HL-60 (cell line): ENCODE results near the gene SMU1.

Experiments
- DNase-seq, 2 experiments: peaks; one replicate each; pipeline ENCODE4 v3.0.0-alpha.2; 2010 to 2020; ENCODE audit warnings: low read depth in 1 of 2, low spot score in 1 of 2
- H3K27ac ChIP-seq: fragments of 250-450 bp; sonication (Bioruptor Pico); replicated peaks from 2 replicates; pipeline ENCODE4 v1.5.1; 2020; ENCODE audit warnings: mild to moderate bottlenecking, moderate library complexity
- H3K27me3 ChIP-seq: fragments of 250-450 bp; sonication (Bioruptor Pico); 2 replicates; pipeline ENCODE4 v1.5.1; 2021; ENCODE audit warnings: mild to moderate bottlenecking, moderate library complexity; ENCODE audit not compliant: insufficient read depth, poor library complexity, severe bottlenecking
- H3K4me3 ChIP-seq: replicated peaks from 2 replicates; pipeline ENCODE4 v1.5.1; 2011; ENCODE audit warnings: mild to moderate bottlenecking, control low read depth, low read length; ENCODE audit not compliant: insufficient read depth
- GABPA ChIP-seq: IDR thresholded peaks from 2 replicates; pipeline ENCODE4 v1.6.1; 2012; ENCODE audit warnings: low read depth
- POLR2AphosphoS5 ChIP-seq: IDR thresholded peaks from 2 replicates; pipeline ENCODE4 v1.6.1; 2012; ENCODE audit warnings: low read depth
- SPI1 ChIP-seq: IDR thresholded peaks from 2 replicates; pipeline ENCODE4 v1.6.1; 2012; ENCODE audit warnings: low read depth, mild to moderate bottlenecking, borderline replicate concordance
- TF ChIP-seq, protein P1 (sequence below): IDR thresholded peaks from one replicate; pipeline ENCODE4 v1.5.1; 2011; ENCODE audit warnings: low read length, control low read depth, inconsistent platforms; ENCODE audit not compliant: insufficient read depth
- TF ChIP-seq, protein P2 (sequence below): IDR thresholded peaks from 2 replicates; pipeline ENCODE4 v1.6.1; 2012; ENCODE audit warnings: low read depth; ENCODE audit not compliant: insufficient replicate concordance

The SMU1 gene

DNA sequence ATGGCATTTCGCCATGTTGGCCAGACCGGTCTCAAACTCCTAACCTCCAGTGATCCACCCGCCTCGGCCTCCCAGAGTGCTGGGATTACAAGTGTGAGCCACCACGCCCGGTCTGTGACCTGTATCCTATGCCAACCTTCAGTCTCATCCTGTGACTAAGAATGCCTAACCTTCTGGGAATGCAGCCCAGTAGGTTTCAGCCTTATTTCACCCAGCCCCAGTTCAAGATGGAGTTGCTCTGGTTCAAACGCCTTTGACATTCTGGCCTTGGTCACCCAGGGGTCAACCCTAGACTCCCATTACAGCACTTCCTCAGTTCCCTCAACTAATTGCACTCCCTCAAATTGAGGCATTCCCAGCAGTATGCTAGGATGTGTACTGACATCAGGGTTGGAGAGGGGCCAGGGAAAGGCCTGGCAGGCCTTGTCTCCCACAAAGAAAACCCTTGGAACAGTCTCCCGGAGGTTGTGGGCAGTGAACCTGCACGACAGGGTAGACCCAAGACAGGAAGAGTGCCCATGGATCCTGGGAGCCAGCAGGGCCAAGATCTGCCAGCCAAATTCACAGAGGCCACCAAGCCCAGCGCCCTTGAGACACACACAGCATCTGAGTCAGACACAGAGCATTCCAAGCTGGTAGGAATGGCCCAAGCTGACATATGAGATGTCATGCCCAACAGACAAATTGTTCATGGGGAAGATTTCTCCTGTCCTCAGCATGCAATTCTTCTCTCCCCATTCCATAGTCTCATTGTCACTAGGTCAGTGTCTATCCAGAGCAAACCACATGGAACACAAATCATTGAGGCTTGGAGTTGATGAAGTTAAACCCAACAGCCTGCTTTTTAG, 24.9 kb upstream of the SMU1 start:
- Histone ChIP-seq H3K4me3 (no peak overlapping the region), H3K27ac (no peak overlapping the region), H3K27me3 (no peaks in the 10 kb centered on the region)
- no peak for DNase-seq
- TF ChIP-seq, protein P1, sequence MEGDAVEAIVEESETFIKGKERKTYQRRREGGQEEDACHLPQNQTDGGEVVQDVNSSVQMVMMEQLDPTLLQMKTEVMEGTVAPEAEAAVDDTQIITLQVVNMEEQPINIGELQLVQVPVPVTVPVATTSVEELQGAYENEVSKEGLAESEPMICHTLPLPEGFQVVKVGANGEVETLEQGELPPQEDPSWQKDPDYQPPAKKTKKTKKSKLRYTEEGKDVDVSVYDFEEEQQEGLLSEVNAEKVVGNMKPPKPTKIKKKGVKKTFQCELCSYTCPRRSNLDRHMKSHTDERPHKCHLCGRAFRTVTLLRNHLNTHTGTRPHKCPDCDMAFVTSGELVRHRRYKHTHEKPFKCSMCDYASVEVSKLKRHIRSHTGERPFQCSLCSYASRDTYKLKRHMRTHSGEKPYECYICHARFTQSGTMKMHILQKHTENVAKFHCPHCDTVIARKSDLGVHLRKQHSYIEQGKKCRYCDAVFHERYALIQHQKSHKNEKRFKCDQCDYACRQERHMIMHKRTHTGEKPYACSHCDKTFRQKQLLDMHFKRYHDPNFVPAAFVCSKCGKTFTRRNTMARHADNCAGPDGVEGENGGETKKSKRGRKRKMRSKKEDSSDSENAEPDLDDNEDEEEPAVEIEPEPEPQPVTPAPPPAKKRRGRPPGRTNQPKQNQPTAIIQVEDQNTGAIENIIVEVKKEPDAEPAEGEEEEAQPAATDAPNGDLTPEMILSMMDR: no peak
- TF ChIP-seq POLR2AphosphoS5 (no peak), SPI1 (no peak), GABPA (no peak)
- TF ChIP-seq, protein P2, sequence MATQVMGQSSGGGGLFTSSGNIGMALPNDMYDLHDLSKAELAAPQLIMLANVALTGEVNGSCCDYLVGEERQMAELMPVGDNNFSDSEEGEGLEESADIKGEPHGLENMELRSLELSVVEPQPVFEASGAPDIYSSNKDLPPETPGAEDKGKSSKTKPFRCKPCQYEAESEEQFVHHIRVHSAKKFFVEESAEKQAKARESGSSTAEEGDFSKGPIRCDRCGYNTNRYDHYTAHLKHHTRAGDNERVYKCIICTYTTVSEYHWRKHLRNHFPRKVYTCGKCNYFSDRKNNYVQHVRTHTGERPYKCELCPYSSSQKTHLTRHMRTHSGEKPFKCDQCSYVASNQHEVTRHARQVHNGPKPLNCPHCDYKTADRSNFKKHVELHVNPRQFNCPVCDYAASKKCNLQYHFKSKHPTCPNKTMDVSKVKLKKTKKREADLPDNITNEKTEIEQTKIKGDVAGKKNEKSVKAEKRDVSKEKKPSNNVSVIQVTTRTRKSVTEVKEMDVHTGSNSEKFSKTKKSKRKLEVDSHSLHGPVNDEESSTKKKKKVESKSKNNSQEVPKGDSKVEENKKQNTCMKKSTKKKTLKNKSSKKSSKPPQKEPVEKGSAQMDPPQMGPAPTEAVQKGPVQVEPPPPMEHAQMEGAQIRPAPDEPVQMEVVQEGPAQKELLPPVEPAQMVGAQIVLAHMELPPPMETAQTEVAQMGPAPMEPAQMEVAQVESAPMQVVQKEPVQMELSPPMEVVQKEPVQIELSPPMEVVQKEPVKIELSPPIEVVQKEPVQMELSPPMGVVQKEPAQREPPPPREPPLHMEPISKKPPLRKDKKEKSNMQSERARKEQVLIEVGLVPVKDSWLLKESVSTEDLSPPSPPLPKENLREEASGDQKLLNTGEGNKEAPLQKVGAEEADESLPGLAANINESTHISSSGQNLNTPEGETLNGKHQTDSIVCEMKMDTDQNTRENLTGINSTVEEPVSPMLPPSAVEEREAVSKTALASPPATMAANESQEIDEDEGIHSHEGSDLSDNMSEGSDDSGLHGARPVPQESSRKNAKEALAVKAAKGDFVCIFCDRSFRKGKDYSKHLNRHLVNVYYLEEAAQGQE: no peak

DNA sequence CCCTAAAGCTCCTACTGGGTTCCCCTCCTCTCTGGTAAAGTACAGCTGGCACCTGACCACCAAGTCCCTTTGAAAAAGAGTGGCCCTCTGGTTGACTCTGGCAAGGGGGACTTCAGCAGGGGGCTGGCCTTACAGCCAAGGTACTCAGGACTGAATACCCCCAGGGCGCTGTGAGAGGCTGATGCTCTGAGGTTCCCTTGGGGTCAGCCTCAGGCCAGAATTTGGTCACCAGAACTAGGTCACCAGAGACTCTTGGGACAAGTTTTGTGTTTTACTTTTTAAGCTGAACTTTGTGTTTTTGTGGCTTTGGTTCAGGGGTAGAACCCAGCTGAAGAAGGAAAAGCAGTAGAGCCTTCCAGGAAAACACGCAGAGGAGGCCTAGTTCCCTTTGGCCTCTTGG, 23.3 kb upstream of the SMU1 start:
- DNase-seq: no peak
- H3K27ac ChIP-seq: no peak overlapping the region
- no peaks in the 10 kb centered on the region for H3K27me3 ChIP-seq
- H3K4me3 ChIP-seq: no peak overlapping the region
- TF ChIP-seq, protein P2: no peak
- TF ChIP-seq, protein P1: no peak
- TF ChIP-seq GABPA: no peak
- TF ChIP-seq SPI1: no peak
- TF ChIP-seq POLR2AphosphoS5: no peak

DNA sequence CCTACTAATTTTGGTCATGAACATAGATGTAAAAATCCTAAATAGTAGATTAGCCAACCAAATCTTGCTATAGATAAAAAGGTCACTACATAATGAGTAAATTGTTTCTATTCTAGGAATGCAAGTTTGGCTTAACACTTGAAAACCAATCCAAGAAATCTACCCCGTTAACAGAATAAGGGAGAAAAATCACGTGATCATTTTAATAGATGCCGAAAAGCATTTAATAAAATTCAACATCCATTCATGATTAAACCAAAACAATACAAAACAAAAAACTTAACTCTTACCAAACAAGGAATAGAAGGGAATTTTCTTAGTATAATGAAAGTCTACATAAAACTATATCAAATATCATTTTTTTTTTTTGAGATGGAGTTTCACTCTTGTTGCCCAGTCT, 20.7 kb upstream of the SMU1 start:
- Histone ChIP-seq H3K27ac (no peak overlapping the region), H3K27me3 (no peaks in the 10 kb centered on the region), H3K4me3 (no peak overlapping the region)
- no peak for DNase-seq
- TF ChIP-seq POLR2AphosphoS5 (no peak), GABPA (no peak), SPI1 (no peak)
- TF ChIP-seq, protein P1: no peak
- TF ChIP-seq, protein P2: no peak
